ENCODE measurements around the gene ENHO. TPM values are rescaled to one million over a fixed set of nuclear protein-coding genes. Genes with fewer than 3 reads are reported as not detected.

ENHO gene
- polyA plus RNA-seq, 3 donors = 2.3 to 3.2 (median 2.7) TPM

DNA sequence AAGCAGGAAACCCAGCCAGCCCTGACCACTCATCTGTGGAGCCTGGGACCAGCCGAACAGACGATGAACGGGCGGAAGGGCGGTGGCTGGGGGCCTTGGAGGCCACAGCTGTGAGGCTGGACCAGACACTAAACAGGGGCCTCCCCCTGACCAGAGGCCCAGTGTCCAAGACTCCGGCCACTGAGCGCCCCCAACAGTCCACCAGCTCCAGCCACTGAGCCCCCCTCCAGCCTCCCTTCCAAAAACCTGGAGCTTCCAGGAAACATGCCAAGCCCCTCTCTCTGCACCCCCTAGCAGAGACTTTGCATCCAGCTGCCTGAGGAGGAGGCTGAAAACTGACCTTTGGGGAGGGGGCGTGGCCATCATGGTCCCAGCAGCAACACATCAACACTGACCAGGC is 43.5 kb upstream of the ENHO start:
- Histone ChIP-seq H3K9me3 (replicated peaks in 1 of 2; ENCODE audit: control insufficient read depth in 1 of 2, insufficient read depth in 1 of 2, low read length in 2 of 2) (peaks cover 0 to 7% of the 10 kb centered on the region in 2 donors), H3K79me2 (ENCODE audit: insufficient read depth, low read length) (no peaks in the 10 kb centered on the region), H3K4me1 (ENCODE audit: control insufficient read depth in 1 of 2, insufficient read depth in 2 of 2, low read length in 2 of 2) (no peaks in the 10 kb centered on the region), H3K27ac (ENCODE audit: low read depth in 1 of 2, low read length in 2 of 2) (no peak overlapping the region), H3K27me3 (ENCODE audit: control insufficient read depth in 2 of 2, insufficient read depth in 2 of 2, low read length in 2 of 2) (peaks cover 0 to 2% of the 10 kb centered on the region in 2 donors), H3K4me3 (replicated peaks in 1 of 3; ENCODE audit: low read depth in 2 of 3, low read length in 3 of 3) (no peak overlapping the region), H3K9ac (ENCODE audit: insufficient read depth, low read length, poor library complexity, severe bottlenecking) (no peak overlapping the region), H3K36me3 (replicated peaks in 1 of 2; ENCODE audit: control insufficient read depth in 1 of 2, insufficient read depth in 2 of 2, low read length in 2 of 2) (no peaks in the 10 kb centered on the region), H2AFZ (ENCODE audit: insufficient read depth, low read depth, low read length, poor library complexity, severe bottlenecking) (no peak overlapping the region), H4K20me1 (ENCODE audit: insufficient read depth, low read length) (no peaks in the 10 kb centered on the region), H3K4me2 (replicated peaks; ENCODE audit: extremely low read depth, low read length, poor library complexity, severe bottlenecking) (no peak overlapping the region)
- peaks cover 18 to 22% (median 19%) of the 10 kb centered on the region in 3 donors for H3K27me3 Mint-ChIP-seq (ENCODE audit: low read depth in 3 of 3)
- 72% methylated on average over 8 of the region's 8 CpGs for WGBS (ENCODE audit: insufficient coverage)
- peak overlapping the region in 1 of 7 donors; percentile 0 for H3K27ac Mint-ChIP-seq
- DNase-seq = no peak
- intact Hi-C loops (cut with micrococcal nuclease) = no loop called here
- no peak for TF ChIP-seq CTCF (IDR thresholded peaks at IDR 0.05)
- no peaks in the 10 kb centered on the region for H3K4me1 Mint-ChIP-seq
- H3K4me3 Mint-ChIP-seq = no peak overlapping the region
- H3K9me3 Mint-ChIP-seq = peaks cover 0 to 10% (median 7%) of the 10 kb centered on the region in 7 donors
- H3K36me3 Mint-ChIP-seq = no peaks in the 10 kb centered on the region

DNA sequence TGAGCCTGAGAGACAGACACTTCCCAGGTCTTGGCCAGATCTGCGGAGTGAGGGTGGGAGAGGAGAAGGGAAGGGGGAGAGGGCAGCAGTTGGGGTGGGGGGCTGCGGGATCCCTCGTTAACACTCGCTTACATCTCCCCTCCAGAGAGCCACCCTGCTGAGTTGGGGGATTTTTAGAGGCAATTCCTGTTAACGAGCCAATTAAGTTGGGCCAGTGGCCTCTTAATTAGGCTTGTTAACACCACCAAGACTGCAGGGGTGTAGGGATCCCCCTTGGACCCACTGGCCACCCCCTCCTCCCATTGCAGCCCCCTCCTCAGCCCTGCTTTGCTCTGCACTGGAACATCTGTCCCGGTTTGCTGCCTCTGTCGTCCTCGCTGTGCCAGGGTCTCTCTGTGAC is 43.1 kb upstream of the ENHO start:
- WGBS (ENCODE audit: insufficient coverage) = 81% methylated on average over 3 of the region's 8 CpGs
- no peaks in the 10 kb centered on the region for H4K20me1 ChIP-seq (ENCODE audit: insufficient read depth, low read length)
- H3K9me3 ChIP-seq (replicated peaks in 1 of 2; ENCODE audit: control insufficient read depth in 1 of 2, insufficient read depth in 1 of 2, low read length in 2 of 2) = peaks cover 0 to 7% of the 10 kb centered on the region in 2 donors
- intact Hi-C loops (cut with micrococcal nuclease) = no loop called here
- H3K79me2 ChIP-seq (ENCODE audit: insufficient read depth, low read length) = no peaks in the 10 kb centered on the region
- peaks cover 0 to 2% of the 10 kb centered on the region in 2 donors for H3K27me3 ChIP-seq (ENCODE audit: control insufficient read depth in 2 of 2, insufficient read depth in 2 of 2, low read length in 2 of 2)
- H3K4me3 ChIP-seq (replicated peaks in 1 of 3; ENCODE audit: low read depth in 2 of 3, low read length in 3 of 3) = no peak overlapping the region
- Mint-ChIP-seq H3K27me3 (ENCODE audit: low read depth in 3 of 3) (peaks cover 21 to 24% (median 21%) of the 10 kb centered on the region in 3 donors), H3K4me3 (no peak overlapping the region), H3K4me1 (no peaks in the 10 kb centered on the region), H3K9me3 (peaks cover 0 to 10% (median 7%) of the 10 kb centered on the region in 7 donors), H3K36me3 (no peaks in the 10 kb centered on the region), H3K27ac (no peak overlapping the region)
- no peaks in the 10 kb centered on the region for H3K4me1 ChIP-seq (ENCODE audit: control insufficient read depth in 1 of 2, insufficient read depth in 2 of 2, low read length in 2 of 2)
- no peak overlapping the region for H3K9ac ChIP-seq (ENCODE audit: insufficient read depth, low read length, poor library complexity, severe bottlenecking)
- H3K36me3 ChIP-seq (replicated peaks in 1 of 2; ENCODE audit: control insufficient read depth in 1 of 2, insufficient read depth in 2 of 2, low read length in 2 of 2) = no peaks in the 10 kb centered on the region
- no peak overlapping the region for H2AFZ ChIP-seq (ENCODE audit: insufficient read depth, low read depth, low read length, poor library complexity, severe bottlenecking)
- H3K4me2 ChIP-seq (replicated peaks; ENCODE audit: extremely low read depth, low read length, poor library complexity, severe bottlenecking) = no peak overlapping the region
- no peak for DNase-seq
- no peak for TF ChIP-seq CTCF (IDR thresholded peaks at IDR 0.05)
- no peak overlapping the region for H3K27ac ChIP-seq (ENCODE audit: low read depth in 1 of 2, low read length in 2 of 2)

All from CD14-positive monocyte (primary cell).